ENCODE measurements around the gene BMP10. TPM values are rescaled to one million over a fixed set of nuclear protein-coding genes. Genes with fewer than 3 reads are reported as not detected.
A peak's percentile ranks its signal among the peaks of the same experiment; 100 is the strongest.

The BMP10 gene
- polyA plus RNA-seq, 3 donors = not detected

- H3K4me1 Mint-ChIP-seq = peaks cover 36% of the 10 kb centered on the region
- no peak overlapping the region for H3K27ac Mint-ChIP-seq
- Histone ChIP-seq H3K79me2 (ENCODE audit: insufficient read depth, low read length) (no peaks in the 10 kb centered on the region), H3K27me3 (ENCODE audit: control insufficient read depth in 2 of 2, insufficient read depth in 2 of 2, low read length in 2 of 2) (no peaks in the 10 kb centered on the region), H3K9me3 (replicated peaks in 1 of 2; ENCODE audit: control insufficient read depth in 1 of 2, insufficient read depth in 1 of 2, low read length in 2 of 2) (no peaks in the 10 kb centered on the region), H4K20me1 (ENCODE audit: insufficient read depth, low read length) (no peaks in the 10 kb centered on the region), H2AFZ (ENCODE audit: insufficient read depth, low read depth, low read length, poor library complexity, severe bottlenecking) (no peak overlapping the region), H3K36me3 (replicated peaks in 1 of 2; ENCODE audit: control insufficient read depth in 1 of 2, insufficient read depth in 2 of 2, low read length in 2 of 2) (no peaks in the 10 kb centered on the region), H3K4me3 (replicated peaks in 1 of 3; ENCODE audit: low read depth in 2 of 3, low read length in 3 of 3) (no peak overlapping the region), H3K9ac (ENCODE audit: insufficient read depth, low read length, poor library complexity, severe bottlenecking) (no peak overlapping the region), H3K27ac (ENCODE audit: low read depth in 1 of 2, low read length in 2 of 2) (no peak overlapping the region), H3K4me2 (replicated peaks; ENCODE audit: extremely low read depth, low read length, poor library complexity, severe bottlenecking) (no peak overlapping the region), H3K4me1 (ENCODE audit: control insufficient read depth in 1 of 2, insufficient read depth in 2 of 2, low read length in 2 of 2) (peaks cover 32 to 38% of the 10 kb centered on the region in 2 donors)
- H3K36me3 Mint-ChIP-seq = peaks cover 0 to 2% of the 10 kb centered on the region in 2 donors
- no peaks in the 10 kb centered on the region for H3K27me3 Mint-ChIP-seq (ENCODE audit: low read depth in 3 of 3)
- WGBS (ENCODE audit: insufficient coverage) = no CpG with 5 or more reads among the region's 2 CpGs
- H3K9me3 Mint-ChIP-seq = peaks cover 0 to 2% (median 0%) of the 10 kb centered on the region in 7 donors
- H3K4me3 Mint-ChIP-seq = no peak overlapping the region
- no peak for TF ChIP-seq CTCF (IDR thresholded peaks at IDR 0.05)
- intact Hi-C loops (cut with micrococcal nuclease) = no loop called here
- peak in 1 of 3 donors; percentile 27 for DNase-seq
These were observed 7.2 kb downstream of the BMP10 start for GRCh38 chr2:68863996-68864395.

- intact Hi-C loops (cut with micrococcal nuclease) = no loop called here
- H4K20me1 ChIP-seq (ENCODE audit: insufficient read depth, low read length) = no peaks in the 10 kb centered on the region
- 96% methylated on average over 6 of the region's 7 CpGs for WGBS (ENCODE audit: insufficient coverage)
These were observed 8.3 kb downstream of the BMP10 start for GRCh38 chr2:68862889-68863288.

More at GRCh38 chr2:68862889-68863288, 8.3 kb downstream of the BMP10 start:
- Mint-ChIP-seq H3K4me3 (no peak overlapping the region), H3K36me3 (peaks cover 0 to 2% of the 10 kb centered on the region in 2 donors), H3K27me3 (ENCODE audit: low read depth in 3 of 3) (no peaks in the 10 kb centered on the region), H3K9me3 (peaks cover 0 to 2% (median 0%) of the 10 kb centered on the region in 7 donors), H3K4me1 (peaks cover 46% of the 10 kb centered on the region), H3K27ac (no peak overlapping the region)
- Histone ChIP-seq H3K9me3 (replicated peaks in 1 of 2; ENCODE audit: control insufficient read depth in 1 of 2, insufficient read depth in 1 of 2, low read length in 2 of 2) (no peaks in the 10 kb centered on the region), H3K4me3 (replicated peaks in 1 of 3; ENCODE audit: low read depth in 2 of 3, low read length in 3 of 3) (no peak overlapping the region), H3K9ac (ENCODE audit: insufficient read depth, low read length, poor library complexity, severe bottlenecking) (no peak overlapping the region), H3K27me3 (ENCODE audit: control insufficient read depth in 2 of 2, insufficient read depth in 2 of 2, low read length in 2 of 2) (no peaks in the 10 kb centered on the region), H3K79me2 (ENCODE audit: insufficient read depth, low read length) (no peaks in the 10 kb centered on the region), H3K36me3 (replicated peaks in 1 of 2; ENCODE audit: control insufficient read depth in 1 of 2, insufficient read depth in 2 of 2, low read length in 2 of 2) (no peaks in the 10 kb centered on the region), H3K4me2 (replicated peaks; ENCODE audit: extremely low read depth, low read length, poor library complexity, severe bottlenecking) (no peak overlapping the region), H2AFZ (ENCODE audit: insufficient read depth, low read depth, low read length, poor library complexity, severe bottlenecking) (no peak overlapping the region), H3K4me1 (ENCODE audit: control insufficient read depth in 1 of 2, insufficient read depth in 2 of 2, low read length in 2 of 2) (peaks cover 43 to 49% of the 10 kb centered on the region in 2 donors), H3K27ac (ENCODE audit: low read depth in 1 of 2, low read length in 2 of 2) (no peak overlapping the region)
- TF ChIP-seq CTCF (IDR thresholded peaks at IDR 0.05) = no peak
- no peak for DNase-seq

Measured in CD14-positive monocyte (primary cell).